NCI-H128 (cell line): ENCODE data around the gene ADH6.
"Not testable (repeated sequence)": the region's sequence is repeated elsewhere in the genome, so short reads cannot be mapped to it uniquely, and the experiment has no call there.

Source experiments
- DNase-seq: peaks from one replicate; lab custom pipeline; 2025; ENCODE audit not compliant: unreplicated experiment; lab: John Stamatoyannopoulos, UW

Gene ADH6

DNA sequence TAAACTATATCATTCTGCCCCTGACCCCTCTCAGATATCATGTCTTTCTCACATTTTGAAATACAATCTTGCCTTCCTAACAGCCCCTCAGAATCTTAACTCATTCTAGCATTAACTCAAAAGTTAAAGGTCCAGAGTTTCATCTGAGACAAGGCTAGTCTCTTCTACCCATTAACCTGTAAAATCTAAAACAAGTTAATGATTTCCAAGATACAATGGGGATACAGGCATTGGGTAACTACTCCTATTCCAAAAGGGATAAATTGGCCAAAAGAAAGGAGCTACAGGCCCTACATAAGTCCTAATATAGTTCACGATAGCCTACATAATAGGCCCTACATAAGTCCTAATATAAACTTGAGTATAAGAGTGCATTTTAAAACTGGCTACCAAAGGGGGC, 18.9 kb downstream of the ADH6 start:
- no peak for DNase-seq

DNA sequence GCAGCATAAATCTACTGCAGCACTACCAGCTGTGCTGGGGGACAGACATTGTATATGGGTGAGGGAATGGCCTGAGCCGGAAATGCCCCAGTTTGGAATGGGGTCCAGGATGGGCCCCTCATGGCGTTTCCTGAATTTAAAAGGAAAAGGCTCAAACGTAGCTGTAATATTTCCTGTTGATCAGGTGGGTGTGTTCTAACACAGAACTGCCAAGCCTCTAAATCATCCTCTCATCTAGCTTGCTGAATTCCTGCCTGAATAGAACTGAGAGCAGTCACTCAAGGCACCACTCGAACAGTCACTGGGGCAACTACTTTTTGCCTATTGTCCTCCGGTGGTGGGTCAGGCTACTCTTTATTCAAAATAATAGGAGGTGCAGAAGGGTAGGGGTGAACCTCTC, 28.7 kb downstream of the ADH6 start:
- DNase-seq: no peak

DNA sequence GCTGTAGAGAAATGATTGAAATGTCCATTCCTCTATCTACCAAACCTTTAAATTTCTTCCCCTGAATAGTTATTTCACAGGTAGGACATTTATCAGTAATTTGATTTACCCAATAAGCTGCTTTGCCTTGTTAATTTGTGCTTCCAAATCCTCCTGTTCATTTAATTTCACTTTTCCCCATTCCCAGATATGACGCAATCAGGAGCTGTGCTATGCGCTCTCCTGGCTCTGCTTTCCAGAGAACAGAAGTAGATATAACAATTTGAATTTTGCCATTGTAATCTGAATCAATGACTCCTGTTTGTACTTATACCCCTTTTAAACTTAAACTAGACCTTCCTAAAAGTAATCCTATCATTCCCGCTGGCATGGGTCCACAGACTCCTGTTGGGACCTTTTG, 29.1 kb downstream of the ADH6 start:
- DNase-seq: not testable (repeated sequence)

DNA sequence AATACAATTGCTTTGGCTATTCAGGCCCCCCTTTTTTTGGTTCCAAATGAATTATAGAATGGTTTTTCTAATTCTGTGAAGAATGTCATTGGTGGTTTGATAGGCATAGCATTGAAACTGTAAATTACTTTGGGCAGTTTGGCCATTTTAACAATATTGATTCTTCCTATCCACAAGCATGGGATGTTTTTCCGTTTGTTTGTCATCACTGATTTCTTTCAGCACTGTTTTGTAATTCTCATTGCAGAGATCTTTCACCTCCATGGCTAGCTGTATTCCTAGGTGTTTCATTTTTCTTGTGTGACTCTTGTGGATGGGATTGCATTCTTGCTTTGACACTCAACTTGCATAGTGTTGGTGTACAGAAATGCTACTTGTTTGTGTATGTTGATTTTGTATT, 33.0 kb downstream of the ADH6 start:
- no peak for DNase-seq

DNA sequence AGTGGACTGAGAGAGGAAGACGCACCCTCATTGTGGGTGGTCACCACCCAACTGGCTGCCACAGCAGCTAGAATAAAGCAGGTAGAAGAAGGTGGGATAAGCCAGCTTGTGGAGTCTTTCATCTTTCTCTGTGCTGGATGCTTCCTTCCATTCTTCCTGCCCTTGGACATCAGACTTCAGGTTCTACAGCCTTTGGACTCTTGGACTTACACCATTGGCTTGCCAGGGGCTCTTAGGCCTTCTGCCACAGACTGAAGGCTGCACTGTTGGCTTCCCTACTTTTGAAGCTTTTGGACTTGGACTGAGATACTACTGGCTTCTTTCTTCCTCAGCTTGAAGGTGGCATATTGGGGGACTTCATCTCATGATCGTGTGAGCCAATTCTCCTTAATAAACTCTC, 33.5 kb downstream of the ADH6 start:
- no peak for DNase-seq

DNA sequence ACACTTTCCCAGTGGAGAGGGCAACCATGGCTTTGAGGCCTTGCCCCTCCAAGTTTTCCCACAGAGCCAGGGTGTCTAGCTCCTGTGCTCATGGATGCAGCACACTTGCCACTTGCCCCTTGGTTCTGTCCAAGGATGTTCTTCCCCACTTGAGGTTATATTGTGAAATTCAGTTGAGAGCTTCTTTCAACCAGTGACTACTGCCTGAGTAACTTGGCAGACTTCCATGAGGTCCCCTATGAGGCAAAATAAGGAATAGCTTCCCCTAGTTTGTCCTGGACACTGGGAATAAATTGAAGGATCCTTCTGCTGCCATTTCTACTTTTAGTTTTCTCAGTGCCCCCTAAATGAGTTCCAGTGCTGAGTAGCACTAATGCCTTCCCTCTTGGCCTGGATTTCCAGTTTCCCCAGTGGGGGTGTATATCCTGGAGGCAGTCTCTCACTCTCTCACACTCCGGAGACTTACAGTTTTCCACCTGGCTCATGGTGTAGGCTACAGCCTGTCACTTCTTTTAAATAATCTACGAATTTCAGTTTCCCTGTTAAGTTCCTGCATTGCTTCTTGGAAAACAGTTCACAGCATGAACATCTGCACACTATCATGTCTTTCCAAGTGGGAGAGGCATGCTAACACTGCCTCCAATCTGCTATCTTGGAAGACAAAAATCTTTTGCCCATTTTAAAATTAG, 38.5 kb downstream of the ADH6 start:
- no peak for DNase-seq

DNA sequence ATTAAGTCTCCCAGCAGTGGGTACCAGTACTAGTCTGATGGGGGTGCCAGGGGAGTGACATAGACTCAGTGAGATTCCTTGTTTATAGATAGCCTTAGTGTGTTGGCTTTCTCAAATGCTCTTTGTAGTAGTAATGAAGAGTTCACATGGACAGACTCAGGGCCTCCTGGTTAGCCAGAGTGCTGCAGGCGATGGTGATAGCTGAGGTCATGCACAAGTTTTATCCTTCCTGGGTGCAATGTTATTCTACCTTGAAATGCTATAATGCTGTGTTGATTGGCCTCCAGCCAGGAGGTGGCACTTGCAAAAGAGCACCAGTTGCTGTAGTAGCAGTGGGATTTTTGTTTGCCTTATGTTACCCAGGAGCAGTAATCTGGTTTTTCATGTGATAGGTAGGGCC, 39.4 kb downstream of the ADH6 start:
- no peak for DNase-seq

DNA sequence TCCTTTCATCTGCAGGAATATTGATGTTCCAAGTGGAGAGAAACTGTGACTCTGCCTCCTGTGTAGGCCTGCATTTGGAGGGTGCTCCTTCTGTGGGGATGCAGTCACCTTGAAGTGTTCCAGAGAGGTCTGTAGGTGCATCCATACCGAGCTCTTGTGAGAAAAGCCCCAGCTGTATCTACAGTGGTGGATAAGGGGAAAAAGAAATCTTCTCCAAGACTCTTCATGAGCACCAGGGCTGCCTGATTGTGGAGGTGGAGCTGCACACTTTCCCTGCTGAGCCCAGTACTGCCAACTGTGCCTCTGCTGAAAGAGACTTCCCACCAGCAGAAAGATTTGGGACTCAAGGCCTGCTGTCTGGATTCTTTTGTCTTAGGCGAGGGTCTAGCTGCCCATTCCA, 39.9 kb downstream of the ADH6 start:
- DNase-seq: no peak

DNA sequence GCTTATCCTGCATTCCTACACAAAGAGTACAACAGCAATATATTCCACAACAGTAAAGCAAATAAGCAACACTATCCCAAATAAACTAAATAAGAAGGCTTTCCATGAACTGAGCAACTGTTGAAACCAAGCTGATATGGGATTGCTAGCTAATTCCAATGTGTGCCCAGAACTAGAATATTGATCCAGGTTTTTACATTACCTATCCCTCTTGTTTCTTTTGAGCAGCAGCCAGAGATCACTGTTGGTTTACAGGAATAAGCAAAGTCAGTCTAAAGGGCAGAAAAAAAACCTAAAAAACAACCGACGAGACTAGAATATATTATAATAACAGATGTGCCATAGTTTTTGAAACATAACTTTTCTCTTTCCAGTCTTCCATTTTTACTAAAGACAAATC, 52.5 kb downstream of the ADH6 start:
- DNase-seq: no peak

DNA sequence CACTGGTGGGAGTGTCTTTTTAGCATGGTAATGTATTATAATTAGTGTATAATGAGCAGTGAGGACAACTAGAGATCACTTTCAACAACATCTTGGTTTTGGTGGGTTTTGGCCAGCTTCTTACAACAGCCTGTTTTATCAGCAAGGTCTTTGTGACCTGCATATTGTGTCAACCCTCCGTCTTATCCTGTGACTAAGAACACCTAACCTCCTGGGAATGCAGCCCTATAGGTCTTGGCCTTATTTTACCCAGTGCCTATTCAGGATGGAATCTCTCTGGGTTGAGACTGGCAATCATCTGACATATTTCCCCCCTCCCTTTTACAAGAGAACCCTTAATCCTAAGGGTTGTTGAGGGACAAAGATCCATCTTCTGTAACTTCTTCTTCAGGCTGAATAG, 53.1 kb downstream of the ADH6 start:
- no peak for DNase-seq

DNA sequence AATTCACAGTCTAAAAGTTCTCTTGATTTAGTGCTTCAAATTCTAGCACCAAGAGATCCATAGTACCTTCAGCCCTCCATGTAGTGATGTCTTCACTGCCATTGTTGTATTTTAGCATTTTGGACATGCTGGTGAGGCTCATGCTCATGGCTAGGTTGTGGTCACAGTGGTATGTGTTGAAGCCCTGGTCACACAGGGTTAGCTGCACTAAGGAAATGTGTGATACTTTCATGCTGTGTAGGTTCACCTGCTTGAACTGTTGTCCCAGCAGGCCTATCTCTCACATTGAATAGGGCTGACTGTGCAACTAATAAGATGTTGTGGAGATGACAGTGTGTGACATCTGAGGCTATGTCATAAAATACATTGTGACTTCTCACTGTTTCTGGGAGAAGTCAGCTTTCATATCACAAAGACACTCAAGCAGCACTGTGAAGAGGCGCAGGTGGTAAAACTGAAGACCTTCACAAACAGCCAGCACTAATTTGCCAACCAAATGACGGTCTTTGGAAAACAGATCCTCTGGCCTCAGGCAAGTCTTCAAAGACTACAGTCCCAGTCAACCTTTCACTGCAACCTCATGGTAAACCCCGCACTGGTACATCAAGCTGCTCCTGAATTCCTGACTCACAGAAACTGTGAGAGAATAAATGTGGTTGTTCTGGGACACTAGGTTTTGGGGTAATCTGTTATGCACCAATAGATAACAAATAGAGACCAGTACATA, 57.5 kb downstream of the ADH6 start:
- no peak for DNase-seq

DNA sequence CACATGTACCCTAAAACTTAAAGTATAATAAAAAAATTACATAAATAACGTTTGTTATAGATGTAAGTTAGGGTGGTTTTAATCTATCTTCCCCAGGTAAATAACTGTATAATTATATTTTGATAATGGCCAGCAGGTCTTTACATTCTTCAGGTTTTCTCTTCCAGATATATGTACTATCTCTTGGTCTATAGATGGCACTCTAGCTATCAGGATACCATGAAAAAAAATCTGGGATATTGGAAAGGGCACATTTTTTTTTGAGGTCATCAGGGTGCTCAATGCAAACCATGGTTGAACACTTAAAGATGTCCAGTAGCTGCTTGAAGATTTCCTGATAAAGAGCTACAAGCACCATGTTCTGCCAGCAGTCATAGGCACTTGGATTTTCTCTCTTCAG, 59.3 kb downstream of the ADH6 start:
- DNase-seq: no peak

DNA sequence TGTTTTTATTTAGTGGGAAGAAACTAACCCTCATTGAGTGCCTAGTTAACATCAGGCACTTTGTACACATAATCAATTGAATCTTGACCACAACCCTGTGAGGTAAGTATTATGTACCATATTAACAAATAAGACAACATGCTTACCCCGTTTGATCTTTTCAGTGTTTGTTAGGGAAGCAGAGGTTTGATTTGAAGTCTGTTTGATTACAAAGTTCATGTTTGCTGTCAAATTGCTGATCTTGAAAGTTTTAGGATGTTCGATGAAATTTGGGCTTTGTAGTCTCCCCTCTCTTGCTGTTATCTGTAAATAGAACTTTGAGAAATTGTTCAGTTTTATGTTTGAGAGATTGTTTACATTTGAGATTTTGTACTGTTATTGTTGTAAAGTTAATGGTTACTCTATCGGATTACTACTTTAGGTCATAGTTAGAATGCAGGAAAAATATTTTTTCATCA, 61.5 kb downstream of the ADH6 start:
- DNase-seq: no peak

DNA sequence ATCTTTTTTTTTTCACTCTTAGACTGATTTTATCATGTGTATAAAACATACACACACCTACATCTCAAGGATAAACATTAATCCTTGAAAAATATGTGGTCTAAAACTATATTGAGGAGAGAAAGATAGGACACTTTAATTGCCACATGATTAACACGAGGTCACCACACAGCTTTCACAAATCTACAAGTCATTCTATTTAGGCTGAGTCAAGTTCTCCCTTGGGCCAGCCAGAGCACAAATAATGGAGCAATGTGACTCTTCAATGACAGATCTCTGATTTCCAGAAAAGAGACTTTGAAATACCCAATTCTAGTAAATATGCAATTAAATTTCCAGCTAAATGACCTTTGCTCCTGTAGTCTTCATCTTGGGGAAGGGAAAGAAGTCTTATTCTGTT, 62.1 kb downstream of the ADH6 start:
- no peak for DNase-seq

DNA sequence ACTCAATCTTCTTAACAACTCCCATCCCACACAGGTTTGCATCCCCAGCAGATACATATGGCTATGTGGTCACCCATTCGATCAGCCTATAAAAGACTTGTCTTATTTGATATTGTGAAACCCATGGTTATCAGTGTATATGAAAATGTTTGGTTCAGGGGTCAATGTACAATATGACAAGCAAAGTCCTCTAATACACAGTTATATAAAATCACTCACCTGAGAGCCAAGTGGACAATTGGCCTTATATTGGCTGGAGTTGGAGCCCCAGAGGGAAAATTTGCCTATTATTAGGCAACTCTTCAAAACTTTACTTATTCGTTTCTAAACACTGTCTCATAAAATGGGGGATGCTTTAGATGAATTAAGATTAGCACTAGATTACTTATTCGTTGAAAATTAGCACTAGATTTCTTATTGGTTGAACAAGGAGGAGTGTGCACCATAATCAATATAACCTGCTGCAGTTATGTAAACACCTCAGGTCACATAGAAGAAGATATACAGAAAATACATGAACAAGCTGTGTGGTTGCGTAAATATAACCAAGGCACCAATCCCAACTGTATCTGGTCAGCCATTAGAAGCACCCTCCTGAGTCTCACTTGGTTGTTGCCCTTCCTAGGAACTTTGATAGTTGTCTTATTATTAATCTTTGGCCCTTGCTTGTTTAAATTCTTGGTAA, 64.2 kb downstream of the ADH6 start:
- no peak for DNase-seq
